Measurements from ENCODE around the gene RIMS1. TPM values are rescaled to one million over a fixed set of nuclear protein-coding genes. Genes with fewer than 3 reads are reported as not detected.

The RIMS1 gene
- total and polyA plus RNA-seq, 9 of the 15 experiments (the other 6 are each of a cell fraction or from before 2014, with no cell fraction given) = not detected

- no peak for ATAC-seq
- Histone ChIP-seq H3K9me1 (ENCODE audit: control insufficient read depth, insufficient read depth, low read length) (no peaks in the 10 kb centered on the region), H3K27ac (ENCODE audit: extremely low read depth, low read depth, low read length) (no peak overlapping the region), H3K27me3 (ENCODE audit: control insufficient read depth in 2 of 2, insufficient read depth in 2 of 2, low read length in 2 of 2) (no peaks in the 10 kb centered on the region), H3K4me2 (ENCODE audit: insufficient read depth, low read length) (no peak overlapping the region), H3K79me2 (ENCODE audit: control insufficient read depth, insufficient read depth, low read length) (no peaks in the 10 kb centered on the region), H3K9ac (ENCODE audit: insufficient read depth in 1 of 2, low read depth in 2 of 2, low read length in 2 of 2) (no peak overlapping the region), H3K4me1 (replicated peaks in 1 of 2; ENCODE audit: control insufficient read depth in 2 of 2, insufficient read depth in 2 of 2, low read length in 2 of 2) (no peaks in the 10 kb centered on the region), H4K20me1 (replicated peaks; ENCODE audit: control insufficient read depth, insufficient read depth, low read length) (no peaks in the 10 kb centered on the region), H3K9me3 (replicated peaks; ENCODE audit: control insufficient read depth, insufficient read depth, low read depth, low read length) (no peaks in the 10 kb centered on the region), H2AFZ (ENCODE audit: low read depth, low read length) (no peak overlapping the region), H3K4me3 (no peak overlapping the region), H3K36me3 (ENCODE audit: control insufficient read depth, insufficient read depth, low read length) (no peaks in the 10 kb centered on the region)
- in situ Hi-C loops (cut with MboI) = no loop called here
- POLR2A ChIA-PET = no interaction called here
- intact Hi-C loops (cut with micrococcal nuclease) = no loop called here
- 0% methylated on average over 3 of the region's 3 CpGs for WGBS (ENCODE audit: insufficient coverage, low coverage, missing lambda C conversion rate)
- no TSS peak for BruUV-seq (replicated peaks)
- FAIRE-seq = no peak
- DNase-seq (ENCODE audit: extremely low read depth in 1 of 4, low spot score in 3 of 4) = no peak
- CTCF ChIA-PET (ENCODE audit: low intra/inter-chr PET ratio) = no interaction called here
- no peak for TF ChIP-seq HMBOX1 (IDR thresholded peaks at IDR 0.05)
- TF ChIP-seq ZBTB8A (IDR thresholded peaks at IDR 0.05; ENCODE audit: partially characterized antibody) = no peak
- TF ChIP-seq ZKSCAN8 (CRISPR knock-in tag; IDR thresholded peaks at IDR 0.05) = no peak
- no peak for TF ChIP-seq RBM17 (IDR thresholded peaks at IDR 0.05; ENCODE audit: borderline replicate concordance, low read depth, low read length)
- no peak for TF ChIP-seq ZNF318 (IDR thresholded peaks at IDR 0.05; ENCODE audit: borderline replicate concordance in 1 of 2, low read depth in 1 of 2)
- no peak for TF ChIP-seq KLF13 (tag; IDR thresholded peaks at IDR 0.05; ENCODE audit: borderline replicate concordance, low read depth)
- TF ChIP-seq ZBTB5 (IDR thresholded peaks at IDR 0.05) = no peak
- TF ChIP-seq ZNF655 (CRISPR knock-in tag; IDR thresholded peaks at IDR 0.05) = no peak
- no peak for TF ChIP-seq RBM34 (IDR thresholded peaks at IDR 0.05; ENCODE audit: borderline replicate concordance, insufficient read depth, low read length)
- TF ChIP-seq ASH1L (IDR thresholded peaks at IDR 0.05; ENCODE audit: borderline replicate concordance, low read depth, partially characterized antibody) = no peak
Measured at GRCh38 chr6:72149715-72150114, 263.4 kb downstream of the RIMS1 start.
